ENCODE results near the gene CRYGC. TPM values are rescaled to one million over a fixed set of nuclear protein-coding genes. Genes with fewer than 3 reads are reported as not detected.

Gene CRYGC
- total RNA-seq, 2 donors from 2014 or later, result not detected

DNA sequence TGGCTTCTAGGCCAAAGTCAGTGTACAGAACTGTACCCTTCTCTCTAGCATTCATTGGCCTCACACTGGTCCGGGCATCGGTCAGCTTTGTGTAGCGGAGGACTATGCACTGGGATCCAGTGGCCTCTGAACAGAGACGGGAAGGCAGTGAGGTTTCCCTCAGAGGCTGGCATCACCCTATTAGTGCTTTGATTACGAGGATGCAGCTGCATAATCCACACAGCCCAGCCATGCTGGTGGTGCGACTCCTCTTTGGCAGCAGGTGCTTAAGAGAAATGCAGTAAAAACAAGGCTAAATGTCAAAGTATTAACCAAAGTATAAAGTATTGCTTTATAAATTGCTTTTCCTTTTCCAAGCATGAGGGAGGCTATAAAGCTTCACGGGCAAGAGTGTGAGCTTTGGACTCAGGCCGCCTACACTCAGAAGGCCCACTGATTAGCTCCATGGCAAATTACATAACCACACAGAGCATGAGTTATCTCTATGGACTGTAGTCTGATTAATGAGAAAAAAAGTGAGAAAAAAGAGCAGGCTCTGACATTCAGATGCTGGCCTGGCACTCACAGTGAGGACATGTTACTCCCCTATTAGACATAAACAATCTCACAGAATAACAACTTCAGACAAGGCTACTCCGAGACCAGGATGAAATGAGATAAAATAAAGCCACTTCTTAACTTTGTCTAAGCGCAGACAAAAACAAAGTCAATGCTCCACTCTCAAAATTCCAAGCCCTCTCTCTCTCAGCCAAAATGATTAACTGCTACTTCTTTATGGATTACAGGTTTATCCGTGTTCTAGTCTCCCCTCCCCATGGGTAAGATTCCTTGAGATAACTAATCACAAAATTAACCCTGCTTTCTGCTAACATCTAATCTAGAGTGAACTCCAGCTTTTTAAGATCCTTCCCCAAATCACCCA lies 6.4 kb upstream of the CRYGC start:
- H3K36me3 ChIP-seq (ENCODE audit: control insufficient read depth, insufficient read depth, low read length), result no peaks in the 10 kb centered on the region
- H3K27me3 Mint-ChIP-seq (ENCODE audit: insufficient read depth), result no peaks in the 10 kb centered on the region
- H3K36me3 Mint-ChIP-seq (ENCODE audit: low read depth), result peaks cover 8% of the 10 kb centered on the region
- peaks cover 45% of the 10 kb centered on the region for H3K9me3 ChIP-seq (ENCODE audit: control insufficient read depth, low read length)
- H3K4me3 Mint-ChIP-seq, result no peak overlapping the region
- H3K27me3 ChIP-seq (ENCODE audit: control insufficient read depth, insufficient read depth, low read length, poor library complexity, severe bottlenecking), result no peaks in the 10 kb centered on the region
- H3K4me1 ChIP-seq (ENCODE audit: control insufficient read depth, insufficient read depth, low read length), result no peaks in the 10 kb centered on the region
- no peak overlapping the region for H3K27ac Mint-ChIP-seq
- WGBS, 2 experiments (ENCODE audit: insufficient coverage in 1 of 2, insufficient read length in 1 of 2), result 94% methylated on average over 7 to 11 of the region's 11 CpGs
- H3K4me1 Mint-ChIP-seq, result peaks cover 9% of the 10 kb centered on the region
- peaks cover 40% of the 10 kb centered on the region for H3K9me3 Mint-ChIP-seq
- no peak overlapping the region for H3K4me3 ChIP-seq (ENCODE audit: low read length)
- H3K9ac ChIP-seq (ENCODE audit: extremely low read depth, low read length, poor library complexity, severe bottlenecking), result no peak overlapping the region
- TF ChIP-seq, protein P1, sequence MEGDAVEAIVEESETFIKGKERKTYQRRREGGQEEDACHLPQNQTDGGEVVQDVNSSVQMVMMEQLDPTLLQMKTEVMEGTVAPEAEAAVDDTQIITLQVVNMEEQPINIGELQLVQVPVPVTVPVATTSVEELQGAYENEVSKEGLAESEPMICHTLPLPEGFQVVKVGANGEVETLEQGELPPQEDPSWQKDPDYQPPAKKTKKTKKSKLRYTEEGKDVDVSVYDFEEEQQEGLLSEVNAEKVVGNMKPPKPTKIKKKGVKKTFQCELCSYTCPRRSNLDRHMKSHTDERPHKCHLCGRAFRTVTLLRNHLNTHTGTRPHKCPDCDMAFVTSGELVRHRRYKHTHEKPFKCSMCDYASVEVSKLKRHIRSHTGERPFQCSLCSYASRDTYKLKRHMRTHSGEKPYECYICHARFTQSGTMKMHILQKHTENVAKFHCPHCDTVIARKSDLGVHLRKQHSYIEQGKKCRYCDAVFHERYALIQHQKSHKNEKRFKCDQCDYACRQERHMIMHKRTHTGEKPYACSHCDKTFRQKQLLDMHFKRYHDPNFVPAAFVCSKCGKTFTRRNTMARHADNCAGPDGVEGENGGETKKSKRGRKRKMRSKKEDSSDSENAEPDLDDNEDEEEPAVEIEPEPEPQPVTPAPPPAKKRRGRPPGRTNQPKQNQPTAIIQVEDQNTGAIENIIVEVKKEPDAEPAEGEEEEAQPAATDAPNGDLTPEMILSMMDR (conservative IDR thresholded peaks at IDR 0.05), result no peak
- no peak overlapping the region for H3K27ac ChIP-seq (ENCODE audit: low read depth, low read length)
- no peak for DNase-seq

DNA sequence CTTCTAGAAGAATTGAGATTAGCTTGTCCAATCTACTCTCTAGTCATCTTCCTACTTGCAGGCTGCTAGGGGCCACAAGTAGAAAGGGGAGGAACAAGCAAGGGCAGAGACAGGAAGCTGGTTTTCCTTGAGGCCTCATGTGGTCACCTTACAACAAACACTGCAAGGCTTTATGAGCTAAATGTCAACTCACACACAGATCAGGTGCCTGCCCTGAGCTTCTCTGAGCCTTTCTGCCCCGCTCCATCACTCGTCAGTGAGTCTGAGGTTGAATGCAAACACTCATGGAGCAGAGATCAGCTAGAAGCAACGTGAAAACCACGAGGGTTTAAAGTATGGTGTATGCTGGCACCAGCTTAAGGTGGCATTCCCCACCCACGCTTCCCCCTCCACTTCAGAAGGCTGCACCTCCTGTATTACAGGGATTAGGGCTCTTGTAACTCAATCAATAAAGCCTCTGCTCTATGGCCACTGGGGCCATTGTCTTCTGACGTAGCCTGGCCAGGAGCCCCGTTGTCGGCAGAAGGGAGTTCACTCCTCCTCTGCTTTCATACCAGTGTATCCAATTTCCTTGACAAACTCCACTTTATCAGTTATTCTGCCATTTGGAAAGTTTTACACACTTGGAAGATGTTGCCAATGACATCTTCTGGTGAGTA lies 5.4 kb upstream of the CRYGC start:
- Histone ChIP-seq H3K4me1 (ENCODE audit: control insufficient read depth, insufficient read depth, low read length) (no peaks in the 10 kb centered on the region), H3K4me3 (ENCODE audit: low read length) (no peak overlapping the region), H3K9ac (ENCODE audit: extremely low read depth, low read length, poor library complexity, severe bottlenecking) (no peak overlapping the region), H3K36me3 (ENCODE audit: control insufficient read depth, insufficient read depth, low read length) (no peaks in the 10 kb centered on the region), H3K9me3 (ENCODE audit: control insufficient read depth, low read length) (peaks cover 35% of the 10 kb centered on the region), H3K27ac (ENCODE audit: low read depth, low read length) (no peak overlapping the region), H3K27me3 (ENCODE audit: control insufficient read depth, insufficient read depth, low read length, poor library complexity, severe bottlenecking) (no peaks in the 10 kb centered on the region)
- no peak for DNase-seq
- 62 to 65% methylated on average over 6 to 7 of the region's 8 CpGs for WGBS, 2 experiments (ENCODE audit: insufficient coverage in 1 of 2, insufficient read length in 1 of 2)
- no peak overlapping the region for H3K27ac Mint-ChIP-seq
- H3K27me3 Mint-ChIP-seq (ENCODE audit: insufficient read depth), result no peaks in the 10 kb centered on the region
- peaks cover 8% of the 10 kb centered on the region for H3K36me3 Mint-ChIP-seq (ENCODE audit: low read depth)
- H3K4me1 Mint-ChIP-seq, result peaks cover 15% of the 10 kb centered on the region
- peaks cover 31% of the 10 kb centered on the region for H3K9me3 Mint-ChIP-seq
- TF ChIP-seq, protein P1 (conservative IDR thresholded peaks at IDR 0.05), result no peak
- no peak overlapping the region for H3K4me3 Mint-ChIP-seq

GRCh38 chr2:208130712-208131110 lies 1.1 kb upstream of the CRYGC start:
- no peaks in the 10 kb centered on the region for H3K9me3 ChIP-seq (ENCODE audit: control insufficient read depth, low read length)
- no peaks in the 10 kb centered on the region for H3K36me3 Mint-ChIP-seq (ENCODE audit: low read depth)
- no peak for DNase-seq
- no peaks in the 10 kb centered on the region for H3K36me3 ChIP-seq (ENCODE audit: control insufficient read depth, insufficient read depth, low read length)
- no peak overlapping the region for H3K27ac ChIP-seq (ENCODE audit: low read depth, low read length)
- H3K4me3 ChIP-seq (ENCODE audit: low read length), result no peak overlapping the region
- no peak overlapping the region for H3K4me3 Mint-ChIP-seq
- no peaks in the 10 kb centered on the region for H3K27me3 Mint-ChIP-seq (ENCODE audit: insufficient read depth)
- TF ChIP-seq, protein P1 (conservative IDR thresholded peaks at IDR 0.05), result no peak
- no peaks in the 10 kb centered on the region for H3K9me3 Mint-ChIP-seq
- no peak overlapping the region for H3K27ac Mint-ChIP-seq
- H3K27me3 ChIP-seq (ENCODE audit: control insufficient read depth, insufficient read depth, low read length, poor library complexity, severe bottlenecking), result no peaks in the 10 kb centered on the region
- no peak overlapping the region for H3K9ac ChIP-seq (ENCODE audit: extremely low read depth, low read length, poor library complexity, severe bottlenecking)
- 89% methylated on average over 4 to 6 of the region's 6 CpGs for WGBS, 2 experiments (ENCODE audit: insufficient coverage in 1 of 2, insufficient read length in 1 of 2)
- no peaks in the 10 kb centered on the region for H3K4me1 ChIP-seq (ENCODE audit: control insufficient read depth, insufficient read depth, low read length)
- peaks cover 10% of the 10 kb centered on the region for H3K4me1 Mint-ChIP-seq
